T1000 (cell line): ENCODE data around the gene CPNE2.

Experiments
- DNase-seq: peaks from one replicate; lab custom pipeline; 2025; ENCODE audit warnings: mixed read lengths; lab: John Stamatoyannopoulos, UW

Gene CPNE2

GRCh38 chr16:57123974-57124674 lies 31.7 kb downstream of the CPNE2 start:
- no peak for DNase-seq

- DNase-seq: no peak
These were observed 33.0 kb downstream of the CPNE2 start for GRCh38 chr16:57125376-57125775.

- no peak for DNase-seq
These were observed 33.6 kb downstream of the CPNE2 start for GRCh38 chr16:57125969-57126368.

GRCh38 chr16:57126411-57126810 lies 34.0 kb downstream of the CPNE2 start:
- DNase-seq: no peak

- no peak for DNase-seq
These were observed 34.8 kb downstream of the CPNE2 start for GRCh38 chr16:57127037-57127763.

- no peak for DNase-seq
These were observed 35.5 kb downstream of the CPNE2 start for GRCh38 chr16:57127836-57128235.

- DNase-seq: no peak
These were observed 36.5 kb downstream of the CPNE2 start for GRCh38 chr16:57128771-57129389.

GRCh38 chr16:57130950-57131321 lies 38.6 kb downstream of the CPNE2 start:
- DNase-seq: no peak

GRCh38 chr16:57131351-57131970 lies 39.1 kb downstream of the CPNE2 start:
- DNase-seq: no peak

GRCh38 chr16:57132470-57132869 lies 40.1 kb downstream of the CPNE2 start:
- DNase-seq: no peak

GRCh38 chr16:57133031-57133430 lies 40.6 kb downstream of the CPNE2 start:
- no peak for DNase-seq

GRCh38 chr16:57133886-57134285 lies 41.5 kb downstream of the CPNE2 start:
- DNase-seq: no peak

- DNase-seq: no peak
These were observed 42.6 kb downstream of the CPNE2 start for GRCh38 chr16:57134982-57135381.

- no peak for DNase-seq
These were observed 44.7 kb downstream of the CPNE2 start for GRCh38 chr16:57137043-57137442.

GRCh38 chr16:57137566-57138273 lies 45.3 kb downstream of the CPNE2 start:
- DNase-seq: no peak

- no peak for DNase-seq
These were observed 46.0 kb downstream of the CPNE2 start for GRCh38 chr16:57138281-57138935.

GRCh38 chr16:57140931-57141668 lies 48.7 kb downstream of the CPNE2 start:
- no peak for DNase-seq

- no peak for DNase-seq
These were observed 49.6 kb downstream of the CPNE2 start for GRCh38 chr16:57141822-57142631.

GRCh38 chr16:57143149-57143921 lies 51.0 kb downstream of the CPNE2 start:
- DNase-seq: no peak
